Neutrophil (primary cell): Measurements from ENCODE around the gene ST14.

ENCODE experiments used
- H3K27ac ChIP-seq: fragments of 200-600 bp; sonication (generic); 2 replicates; pipeline ENCODE4 v1.5.1; 2016; ENCODE audit warnings: mild to moderate bottlenecking, moderate library complexity
- H3K27me3 ChIP-seq: fragments of 200-600 bp; sonication (generic); 2 replicates; pipeline ENCODE4 v1.6.0; 2016; ENCODE audit warnings: mild to moderate bottlenecking
- H3K36me3 ChIP-seq: fragments of 200-600 bp; sonication (generic); 2 replicates; pipeline ENCODE4 v1.5.1; 2017
- H3K4me1 ChIP-seq, 2 experiments: fragments of 200-600 bp in 1 of 2; sonication (generic) in 1 of 2; 1 replicate in 1 of 2; 2 replicates in 1 of 2; pipeline versions ENCODE4 v1.5.1 to v1.6.1; 2013 to 2016; ENCODE audit warnings: low read depth in 1 of 2, low read length in 1 of 2, mild to moderate bottlenecking in 1 of 2, moderate library complexity in 1 of 2; ENCODE audit not compliant: control insufficient read depth in 1 of 2, insufficient read depth in 1 of 2
- H3K4me3 ChIP-seq, 2 experiments: fragments of 200-600 bp in 1 of 2; sonication (generic) in 1 of 2; 1 replicate in 1 of 2; 2 replicates in 1 of 2; pipeline ENCODE4 v1.5.1; 2013 to 2016; ENCODE audit warnings: low read depth in 1 of 2, low read length in 1 of 2, mild to moderate bottlenecking in 1 of 2, moderate library complexity in 1 of 2
- H3K9me3 ChIP-seq: fragments of 200-600 bp; sonication (generic); 2 replicates; pipeline ENCODE4 v1.5.1; 2016
- TF ChIP-seq, protein P1 (sequence below): fragments of 200-600 bp; sonication (generic); IDR thresholded peaks from 2 replicates; pipeline ENCODE4 v1.5.1; 2016; ENCODE audit warnings: antibody characterized with exemption

Gene ST14

DNA sequence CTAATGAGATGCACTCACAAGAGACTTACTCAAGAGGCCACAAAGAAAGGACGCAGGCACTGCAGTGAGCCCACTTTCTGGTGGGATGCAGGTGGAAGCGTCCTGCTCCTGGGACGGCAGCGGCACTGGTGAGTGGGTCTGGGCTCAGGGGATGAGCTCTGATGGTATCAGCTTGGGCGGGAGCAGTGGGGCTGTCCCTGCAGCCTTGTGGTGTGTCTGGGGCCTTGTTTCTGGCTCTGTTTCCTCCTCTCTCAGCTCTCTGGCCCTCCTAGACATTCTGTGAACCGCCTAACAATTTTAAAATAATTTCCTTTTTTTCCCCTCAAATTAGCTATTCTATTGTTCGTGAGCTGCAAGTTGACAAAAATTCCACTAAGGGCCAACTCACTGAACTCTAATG lies 8.8 kb upstream of the ST14 start:
- Histone ChIP-seq H3K27me3 (no peaks in the 10 kb centered on the region), H3K4me3 (no peak overlapping the region), H3K36me3 (no peaks in the 10 kb centered on the region), H3K4me1 (peaks cover 46 to 49% of the 10 kb centered on the region in 2 experiments), H3K27ac (no peak overlapping the region), H3K9me3 (no peaks in the 10 kb centered on the region)
- TF ChIP-seq, protein P1, sequence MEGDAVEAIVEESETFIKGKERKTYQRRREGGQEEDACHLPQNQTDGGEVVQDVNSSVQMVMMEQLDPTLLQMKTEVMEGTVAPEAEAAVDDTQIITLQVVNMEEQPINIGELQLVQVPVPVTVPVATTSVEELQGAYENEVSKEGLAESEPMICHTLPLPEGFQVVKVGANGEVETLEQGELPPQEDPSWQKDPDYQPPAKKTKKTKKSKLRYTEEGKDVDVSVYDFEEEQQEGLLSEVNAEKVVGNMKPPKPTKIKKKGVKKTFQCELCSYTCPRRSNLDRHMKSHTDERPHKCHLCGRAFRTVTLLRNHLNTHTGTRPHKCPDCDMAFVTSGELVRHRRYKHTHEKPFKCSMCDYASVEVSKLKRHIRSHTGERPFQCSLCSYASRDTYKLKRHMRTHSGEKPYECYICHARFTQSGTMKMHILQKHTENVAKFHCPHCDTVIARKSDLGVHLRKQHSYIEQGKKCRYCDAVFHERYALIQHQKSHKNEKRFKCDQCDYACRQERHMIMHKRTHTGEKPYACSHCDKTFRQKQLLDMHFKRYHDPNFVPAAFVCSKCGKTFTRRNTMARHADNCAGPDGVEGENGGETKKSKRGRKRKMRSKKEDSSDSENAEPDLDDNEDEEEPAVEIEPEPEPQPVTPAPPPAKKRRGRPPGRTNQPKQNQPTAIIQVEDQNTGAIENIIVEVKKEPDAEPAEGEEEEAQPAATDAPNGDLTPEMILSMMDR: no peak

DNA sequence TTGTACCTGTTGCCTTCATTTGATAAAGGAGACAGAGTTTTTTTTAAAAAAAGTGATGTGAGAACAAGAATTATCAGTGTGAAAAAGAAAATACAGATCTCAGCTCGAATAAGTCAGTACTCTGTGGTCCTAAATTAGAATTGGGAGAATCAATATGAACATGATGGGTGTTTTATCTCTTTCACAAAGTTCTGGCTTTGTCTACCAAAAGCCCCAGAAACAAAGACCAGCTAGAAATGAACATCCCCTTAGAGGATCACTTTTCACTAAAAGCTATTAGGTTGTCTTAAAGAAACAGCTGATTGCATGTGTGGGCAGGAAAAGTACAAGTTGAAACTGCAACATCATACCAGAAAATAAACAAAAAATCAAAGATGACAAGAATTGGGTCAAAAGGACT lies 8.4 kb upstream of the ST14 start:
- no peaks in the 10 kb centered on the region for H3K36me3 ChIP-seq
- no peak overlapping the region for H3K4me3 ChIP-seq
- H3K27me3 ChIP-seq: no peaks in the 10 kb centered on the region
- peaks cover 42 to 48% of the 10 kb centered on the region in 2 experiments for H3K4me1 ChIP-seq
- no peaks in the 10 kb centered on the region for H3K9me3 ChIP-seq
- TF ChIP-seq, protein P1: no peak
- no peak overlapping the region for H3K27ac ChIP-seq

DNA sequence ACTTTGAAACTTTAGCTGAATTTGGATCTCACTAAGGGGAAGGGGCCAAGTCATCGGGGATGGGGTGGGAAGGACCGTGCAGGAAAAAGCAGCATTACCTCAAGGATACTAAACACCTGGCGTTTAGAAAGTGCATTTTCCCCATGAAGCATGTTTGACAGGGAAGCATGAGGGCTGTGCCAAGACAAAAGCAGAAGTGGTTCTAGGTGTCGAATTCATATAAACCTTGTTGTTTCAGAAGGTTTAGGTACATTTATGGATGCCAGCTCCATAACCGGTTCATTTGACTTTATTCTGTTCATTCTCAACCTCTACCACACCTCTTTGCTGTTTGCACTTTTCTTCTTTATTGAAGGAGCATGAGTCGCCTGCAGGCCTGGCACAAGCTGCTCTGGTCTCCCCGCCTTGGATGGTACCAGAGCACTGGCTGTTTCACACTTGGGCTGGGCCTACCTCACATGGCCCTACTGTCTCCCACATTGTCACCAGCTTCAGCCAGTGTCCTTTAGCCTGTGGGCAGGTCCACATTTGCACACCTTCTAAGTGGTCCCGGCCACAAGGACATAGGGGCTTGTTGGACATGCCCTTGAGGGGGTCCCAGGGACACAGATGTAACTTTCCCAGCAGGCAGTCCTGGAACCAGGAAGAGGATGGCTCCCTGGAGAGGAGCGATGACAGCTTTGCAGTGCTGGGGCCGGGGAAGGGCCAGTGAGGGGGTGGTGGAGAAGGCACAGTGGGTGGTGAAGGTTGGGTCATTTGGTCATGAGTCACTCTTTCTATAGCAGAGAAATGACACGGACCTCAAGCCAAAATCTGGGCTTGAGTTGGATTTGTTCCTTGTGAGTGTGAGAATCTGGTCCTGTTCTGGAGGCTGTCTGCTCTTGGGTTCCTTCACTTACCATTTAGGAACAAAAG lies 3.2 kb upstream of the ST14 start:
- Histone ChIP-seq H3K4me1 (peaks cover 36 to 50% of the 10 kb centered on the region in 2 experiments), H3K4me3 (no peak overlapping the region), H3K27ac (no peak overlapping the region), H3K9me3 (no peaks in the 10 kb centered on the region), H3K36me3 (no peaks in the 10 kb centered on the region), H3K27me3 (peaks cover 41% of the 10 kb centered on the region)
- TF ChIP-seq, protein P1: no peak

DNA sequence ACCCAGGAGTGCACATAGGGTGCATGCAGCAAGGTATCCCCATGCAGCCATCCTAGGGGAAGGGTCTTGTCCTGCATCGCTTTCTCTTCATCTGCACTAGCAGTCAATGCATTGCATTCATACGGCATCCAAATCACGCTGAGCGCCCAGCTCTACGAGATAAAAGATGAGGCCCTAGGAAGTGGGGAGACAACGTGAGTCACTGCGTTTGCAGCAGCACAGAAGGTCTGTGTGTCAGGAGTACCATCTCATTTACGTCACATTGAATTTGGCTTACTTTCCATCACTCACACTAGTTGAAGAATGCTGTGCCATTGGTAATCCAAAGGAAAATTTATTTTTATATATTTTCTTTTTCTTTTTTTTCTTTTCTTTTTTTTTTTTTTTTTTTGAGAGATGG lies 2.5 kb upstream of the ST14 start:
- no peak overlapping the region for H3K4me3 ChIP-seq
- H3K27ac ChIP-seq: no peak overlapping the region
- H3K27me3 ChIP-seq: peaks cover 48% of the 10 kb centered on the region
- no peaks in the 10 kb centered on the region for H3K36me3 ChIP-seq
- TF ChIP-seq, protein P1: no peak
- H3K4me1 ChIP-seq: peaks cover 36 to 52% of the 10 kb centered on the region in 2 experiments
- no peaks in the 10 kb centered on the region for H3K9me3 ChIP-seq

DNA sequence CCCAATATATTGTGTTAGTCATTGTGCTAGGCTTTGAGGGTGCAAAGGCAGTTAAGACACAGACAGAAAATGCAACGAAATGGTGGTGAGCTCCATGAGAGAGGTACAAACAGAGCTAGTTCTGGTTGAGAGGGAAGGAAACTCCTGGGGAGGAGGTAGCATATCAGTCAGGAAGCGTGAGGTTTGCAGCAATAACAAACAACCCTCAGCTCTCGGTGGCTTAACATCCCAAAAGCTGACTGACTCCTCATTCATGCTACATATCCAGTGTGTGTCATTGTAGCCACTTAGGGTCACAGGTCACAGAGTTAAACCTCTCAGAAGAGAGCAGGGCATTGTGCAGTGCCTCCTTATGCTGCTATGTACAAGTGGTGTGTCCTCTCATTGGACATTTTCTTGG lies 1.7 kb upstream of the ST14 start:
- Histone ChIP-seq H3K4me1 (peaks cover 36 to 56% of the 10 kb centered on the region in 2 experiments), H3K27ac (no peak overlapping the region), H3K27me3 (peaks cover 55% of the 10 kb centered on the region)

More for the DNA sequence above, 1.7 kb upstream of the ST14 start:
- Histone ChIP-seq H3K36me3 (no peaks in the 10 kb centered on the region), H3K4me3 (no peak overlapping the region), H3K9me3 (no peaks in the 10 kb centered on the region)
- TF ChIP-seq, protein P1: no peak
